K562 (cell line): ENCODE data around the gene CSAD.

Experiments used
- CTCF ChIP-seq, 3 experiments: IDR thresholded peaks in 2 of 3; conservative IDR thresholded peaks in 1 of 3; 2 replicates each; pipeline ENCODE4 v1.5.1; 2011 to 2012; ENCODE audit warnings: low read length in 3 of 3, mild to moderate bottlenecking in 3 of 3, control low read depth in 2 of 3, improper control_type of control experiment in 1 of 3, inconsistent platforms in 1 of 3, low read depth in 1 of 3, mixed read lengths in 1 of 3, moderate library complexity in 1 of 3; ENCODE audit not compliant: insufficient read depth in 2 of 3
- EGR1 ChIP-seq: fragments of 450-650 bp; conservative IDR thresholded peaks from 2 replicates; pipeline ENCODE4 v1.6.1; 2017; ENCODE audit warnings: mild to moderate bottlenecking
- HLTF ChIP-seq: fragments of 450-650 bp; IDR thresholded peaks from 2 replicates; pipeline ENCODE4 v1.6.1; 2016
- HMG20B ChIP-seq: fragments of 250-450 bp; sonication (Bioruptor Pico); IDR thresholded peaks from 2 replicates; pipeline ENCODE4 v1.5.0; 2021; ENCODE audit warnings: mild to moderate bottlenecking
- MYC ChIP-seq, 2 experiments: fragments of 250-450 bp in 1 of 2; sonication (Bioruptor Pico) in 1 of 2; IDR thresholded peaks; 2 replicates each; pipeline versions ENCODE4 v1.5.1 to v1.6.1; 2012 to 2021; ENCODE audit warnings: low read depth in 2 of 2, borderline replicate concordance in 1 of 2, improper control_type of control experiment in 1 of 2, low read length in 1 of 2, mild to moderate bottlenecking in 1 of 2, moderate library complexity in 1 of 2
- POLR2A ChIP-seq: fragments of 450-650 bp; conservative IDR thresholded peaks from 2 replicates; pipeline ENCODE4 v1.6.1; 2016
- RAD51 ChIP-seq: fragments of 450-650 bp; IDR thresholded peaks from 2 replicates; pipeline ENCODE4 v1.7.1; 2016; ENCODE audit warnings: low read depth, mild to moderate bottlenecking, borderline replicate concordance
- SNIP1 ChIP-seq: fragments of 450-650 bp; IDR thresholded peaks from 2 replicates; pipeline ENCODE4 v1.7.1; 2017; ENCODE audit warnings: low read depth, mild to moderate bottlenecking
- TCF7L2 ChIP-seq: fragments of 150-350 bp; IDR thresholded peaks from 2 replicates; pipeline ENCODE4 v1.6.1; 2016; ENCODE audit warnings: low read depth, mild to moderate bottlenecking, low read length, moderate library complexity
- ZNF217 ChIP-seq: sonication (generic); formaldehyde crosslinking; IDR thresholded peaks from 2 replicates; pipeline ENCODE4 v1.8.0; 2022; ENCODE audit warnings: mild to moderate bottlenecking, missing genetic modification reagents

- no peak for TF ChIP-seq TCF7L2
- no peak for TF ChIP-seq POLR2A
- TF ChIP-seq CTCF (IDR thresholded peaks at IDR 0.05 in 2 of 3, conservative IDR thresholded peaks at IDR 0.05 in 1 of 3; ENCODE audit: insufficient read depth in 2 of 3, low read depth in 1 of 3, low read length in 3 of 3): no peak
- no peak for TF ChIP-seq RAD51
- no peak for TF ChIP-seq HMG20B (CRISPR knock-in tag)
- TF ChIP-seq EGR1: no peak
- no peak for TF ChIP-seq SNIP1
- no peak for TF ChIP-seq MYC (IDR thresholded peaks at IDR 0.05; ENCODE audit: low read depth, low read length)
- no peak for TF ChIP-seq MYC (CRISPR knock-in tag; IDR thresholded peaks at IDR 0.05; ENCODE audit: borderline replicate concordance, low read depth)
- no peak; the same call in 1 of the 2 replicates for TF ChIP-seq HLTF
- TF ChIP-seq ZNF217 (CRISPR knock-in tag): no peak
These were observed 33.5 kb downstream of the CSAD start for GRCh38 chr12:53147181-53147580.
